Activated naive CD8-positive, alpha-beta T cell treated with anti-CD3 and anti-CD28 coated beads for 36 hours (primary cell): ENCODE data around the gene TMEM151A. TPM values are rescaled to one million over a fixed set of nuclear protein-coding genes. Genes with fewer than 3 reads are reported as not detected.
"Not testable (repeated sequence)": the region's sequence is repeated elsewhere in the genome, so short reads cannot be mapped to it uniquely, and the experiment has no call there.

Experiments
- DNase-seq: peaks from one replicate; pipeline ENCODE4 v3.0.0; 2021
- H3K27ac Mint-ChIP-seq: one replicate; pipeline ENCODE4 v1.8.0; 2022; ENCODE audit warnings: mild to moderate bottlenecking, moderate library complexity, mixed read lengths
- H3K27me3 Mint-ChIP-seq: one replicate; pipeline ENCODE4 v1.8.0; 2022; ENCODE audit warnings: mild to moderate bottlenecking, mixed read lengths
- H3K36me3 Mint-ChIP-seq: one replicate; pipeline ENCODE4 v1.8.0; 2021; ENCODE audit warnings: mild to moderate bottlenecking, mixed read lengths
- H3K4me1 Mint-ChIP-seq: one replicate; pipeline ENCODE4 v1.8.0; 2021; ENCODE audit warnings: mixed read lengths
- H3K4me3 Mint-ChIP-seq: one replicate; pipeline ENCODE4 v1.8.0; 2022; ENCODE audit warnings: mild to moderate bottlenecking, moderate library complexity, mixed read lengths
- H3K9me3 Mint-ChIP-seq: one replicate; pipeline ENCODE4 v1.8.0; 2022; ENCODE audit warnings: mixed read lengths
- total RNA-seq, 2 experiments: library from RNA; stranded (reverse); gene quantifications; one replicate each; pipeline ENCODE4 v1.2.3, GENCODE V29; 2021

Gene TMEM151A
- total RNA-seq, 2 experiments from 2014 or later = not detected

- Mint-ChIP-seq H3K36me3 (peaks cover 4% of the 10 kb centered on the region), H3K4me1 (peaks cover 58% of the 10 kb centered on the region), H3K4me3 (peak overlapping the region; percentile 88), H3K27ac (peak overlapping the region; percentile 72), H3K27me3 (no peaks in the 10 kb centered on the region), H3K9me3 (peaks cover 17% of the 10 kb centered on the region)
- peak; percentile 61 for DNase-seq
These were observed 24.5 kb downstream of the TMEM151A start for GRCh38 chr11:66315921-66316811.

- Mint-ChIP-seq H3K36me3 (peaks cover 4% of the 10 kb centered on the region), H3K9me3 (peaks cover 17% of the 10 kb centered on the region), H3K27me3 (no peaks in the 10 kb centered on the region), H3K4me3 (peak within 1 kb of the TSS; percentile 88), H3K4me1 (peaks cover 57% of the 10 kb centered on the region), H3K27ac (peak within 1 kb of the TSS; percentile 98)
- DNase-seq = peak; percentile 36
These were observed 25.2 kb downstream of the TMEM151A start, which contains the start of gene CD248 for GRCh38 chr11:66316849-66317251. Gene CD248, minus strand, starts transcription at chr11:66317044. Its CDS starts 17 bp downstream, at chr11:66317027.

- peak overlapping the region; percentile 98 for H3K27ac Mint-ChIP-seq
- H3K4me3 Mint-ChIP-seq = peak overlapping the region; percentile 75
- H3K27me3 Mint-ChIP-seq = no peaks in the 10 kb centered on the region
- peaks cover 4% of the 10 kb centered on the region for H3K36me3 Mint-ChIP-seq
- H3K4me1 Mint-ChIP-seq = peaks cover 57% of the 10 kb centered on the region
- H3K9me3 Mint-ChIP-seq = peaks cover 17% of the 10 kb centered on the region
- peak; percentile 61 for DNase-seq
These were observed 25.6 kb downstream of the TMEM151A start for GRCh38 chr11:66317322-66317722.

GRCh38 chr11:66317723-66318599, 26.3 kb downstream of the TMEM151A start:
- DNase-seq = peak; percentile 69

GRCh38 chr11:66318600-66318970, 26.9 kb downstream of the TMEM151A start:
- peaks cover 4% of the 10 kb centered on the region for H3K36me3 Mint-ChIP-seq
- H3K4me1 Mint-ChIP-seq = peaks cover 56% of the 10 kb centered on the region
- H3K9me3 Mint-ChIP-seq = peaks cover 17% of the 10 kb centered on the region
- DNase-seq = no peak
- H3K27me3 Mint-ChIP-seq = no peaks in the 10 kb centered on the region
- H3K27ac Mint-ChIP-seq = peak overlapping the region; percentile 98
- H3K4me3 Mint-ChIP-seq = no peak overlapping the region

More at GRCh38 chr11:66317723-66318599, 26.3 kb downstream of the TMEM151A start:
- H3K36me3 Mint-ChIP-seq = peaks cover 4% of the 10 kb centered on the region
- peaks cover 17% of the 10 kb centered on the region for H3K9me3 Mint-ChIP-seq
- H3K4me1 Mint-ChIP-seq = peaks cover 59% of the 10 kb centered on the region
- H3K27me3 Mint-ChIP-seq = no peaks in the 10 kb centered on the region
- peak overlapping the region; percentile 98 for H3K27ac Mint-ChIP-seq
- peak overlapping the region; percentile 75 for H3K4me3 Mint-ChIP-seq

GRCh38 chr11:66320289-66320688, 28.6 kb downstream of the TMEM151A start:
- not testable (repeated sequence) for H3K27ac Mint-ChIP-seq, H3K27me3 Mint-ChIP-seq, DNase-seq, H3K36me3 Mint-ChIP-seq, H3K4me3 Mint-ChIP-seq
- Mint-ChIP-seq H3K4me1 (peaks cover 44% of the 10 kb centered on the region), H3K9me3 (peaks cover 17% of the 10 kb centered on the region)

GRCh38 chr11:66320748-66321147, 29.1 kb downstream of the TMEM151A start:
- H3K36me3 Mint-ChIP-seq, DNase-seq, H3K27me3 Mint-ChIP-seq, H3K27ac Mint-ChIP-seq, H3K4me3 Mint-ChIP-seq: not testable (repeated sequence)
- Mint-ChIP-seq H3K9me3 (peaks cover 17% of the 10 kb centered on the region), H3K4me1 (peaks cover 43% of the 10 kb centered on the region)

- no peak for DNase-seq
- Mint-ChIP-seq H3K9me3 (peaks cover 17% of the 10 kb centered on the region), H3K4me1 (peaks cover 42% of the 10 kb centered on the region), H3K4me3 (no peak overlapping the region), H3K36me3 (peaks cover 4% of the 10 kb centered on the region), H3K27ac (no peak overlapping the region), H3K27me3 (no peaks in the 10 kb centered on the region)
These were observed 29.9 kb downstream of the TMEM151A start for GRCh38 chr11:66321606-66322005.

- Mint-ChIP-seq H3K36me3 (peaks cover 4% of the 10 kb centered on the region), H3K4me3 (no peak overlapping the region), H3K4me1 (peaks cover 42% of the 10 kb centered on the region), H3K9me3 (peaks cover 17% of the 10 kb centered on the region), H3K27me3 (no peaks in the 10 kb centered on the region), H3K27ac (peak overlapping the region; percentile 79)
- no peak for DNase-seq
These were observed 31.2 kb downstream of the TMEM151A start for GRCh38 chr11:66322732-66323427.

- DNase-seq = no peak
- Mint-ChIP-seq H3K9me3 (peaks cover 16% of the 10 kb centered on the region), H3K4me1 (peaks cover 42% of the 10 kb centered on the region), H3K27me3 (no peaks in the 10 kb centered on the region), H3K27ac (no peak overlapping the region), H3K36me3 (peaks cover 4% of the 10 kb centered on the region), H3K4me3 (no peak overlapping the region)
These were observed 32.0 kb downstream of the TMEM151A start for GRCh38 chr11:66323684-66324083.

GRCh38 chr11:66324664-66325063, 33.0 kb downstream of the TMEM151A start:
- no peaks in the 10 kb centered on the region for H3K27me3 Mint-ChIP-seq
- H3K4me1 Mint-ChIP-seq = peaks cover 37% of the 10 kb centered on the region
- no peak for DNase-seq
- H3K27ac Mint-ChIP-seq = no peak overlapping the region
- peaks cover 8% of the 10 kb centered on the region for H3K9me3 Mint-ChIP-seq
- no peak overlapping the region for H3K4me3 Mint-ChIP-seq
- peaks cover 2% of the 10 kb centered on the region for H3K36me3 Mint-ChIP-seq

- Mint-ChIP-seq H3K4me1 (peaks cover 33% of the 10 kb centered on the region), H3K27ac (no peak overlapping the region)
These were observed 33.6 kb downstream of the TMEM151A start for GRCh38 chr11:66325263-66325671.

GRCh38 chr11:66326261-66327111, 34.8 kb downstream of the TMEM151A start:
- no peaks in the 10 kb centered on the region for H3K9me3 Mint-ChIP-seq
- DNase-seq = peak; percentile 58
- no peaks in the 10 kb centered on the region for H3K36me3 Mint-ChIP-seq
- peak overlapping the region; percentile 80 for H3K27ac Mint-ChIP-seq
- H3K4me3 Mint-ChIP-seq = no peak overlapping the region
- H3K27me3 Mint-ChIP-seq = no peaks in the 10 kb centered on the region
- H3K4me1 Mint-ChIP-seq = peaks cover 32% of the 10 kb centered on the region

More at GRCh38 chr11:66325263-66325671, 33.6 kb downstream of the TMEM151A start:
- H3K27me3 Mint-ChIP-seq = no peaks in the 10 kb centered on the region
- H3K9me3 Mint-ChIP-seq = peaks cover 3% of the 10 kb centered on the region
- H3K4me3 Mint-ChIP-seq = no peak overlapping the region
- H3K36me3 Mint-ChIP-seq = peaks cover under 1% of the 10 kb centered on the region
- no peak for DNase-seq
